Progenitor cell of endocrine pancreas (in vitro differentiated cells): ENCODE measurements around the gene FARS2. TPM values are rescaled to one million over a fixed set of nuclear protein-coding genes. Genes with fewer than 3 reads are reported as not detected.

Experiments used
- DNase-seq: peaks from one replicate; pipeline ENCODE4 v3.0.0; 2021; ENCODE audit warnings: low spot score; ENCODE audit not compliant: unreplicated experiment
- H3K27ac Mint-ChIP-seq: 2 replicates; pipeline ENCODE4 v1.8.0; 2021; ENCODE audit warnings: mild to moderate bottlenecking, moderate library complexity, mixed read lengths
- H3K27me3 Mint-ChIP-seq: 2 replicates; pipeline ENCODE4 v1.8.0; 2021; ENCODE audit warnings: mixed read lengths
- H3K36me3 Mint-ChIP-seq: 2 replicates; pipeline ENCODE4 v1.8.0; 2022; ENCODE audit warnings: mixed read lengths; ENCODE audit not compliant: insufficient read depth
- H3K4me1 Mint-ChIP-seq: 2 replicates; pipeline ENCODE4 v1.8.0; 2021; ENCODE audit warnings: low read depth, mixed read lengths
- H3K4me3 Mint-ChIP-seq: 2 replicates; pipeline ENCODE4 v1.8.0; 2021; ENCODE audit warnings: low read depth, mild to moderate bottlenecking, moderate library complexity, mixed read lengths
- H3K9me3 Mint-ChIP-seq: 2 replicates; pipeline ENCODE4 v1.8.0; 2021; ENCODE audit warnings: low read depth, mixed read lengths
- CTCF ChIP-seq: fragments of 200-600 bp; sonication (generic); IDR thresholded peaks from one replicate; pipeline ENCODE4 v1.5.0; 2021; ENCODE audit warnings: antibody characterized with exemption, mild to moderate bottlenecking; ENCODE audit not compliant: unreplicated experiment
- total RNA-seq: library from RNA; stranded (reverse); gene quantifications from 2 replicates; pipeline ENCODE4 v1.2.1, GENCODE V29; 2021

FARS2 gene
- total RNA-seq, 1 donor from 2014 or later, result 20.8 TPM

GRCh38 chr6:5515200-5515599 is 253.9 kb downstream of the FARS2 start:
- no peak for TF ChIP-seq CTCF
- no peaks in the 10 kb centered on the region for H3K9me3 Mint-ChIP-seq
- peaks cover 2% of the 10 kb centered on the region for H3K4me1 Mint-ChIP-seq
- no peaks in the 10 kb centered on the region for H3K36me3 Mint-ChIP-seq
- no peak for DNase-seq
- H3K27ac Mint-ChIP-seq, result no peak overlapping the region
- H3K4me3 Mint-ChIP-seq, result no peak overlapping the region
- no peaks in the 10 kb centered on the region for H3K27me3 Mint-ChIP-seq

GRCh38 chr6:5516036-5516435 is 254.7 kb downstream of the FARS2 start:
- no peak for DNase-seq
- no peak overlapping the region for H3K4me3 Mint-ChIP-seq
- no peak for TF ChIP-seq CTCF
- H3K9me3 Mint-ChIP-seq, result no peaks in the 10 kb centered on the region
- H3K27ac Mint-ChIP-seq, result no peak overlapping the region
- H3K27me3 Mint-ChIP-seq, result no peaks in the 10 kb centered on the region
- H3K36me3 Mint-ChIP-seq, result no peaks in the 10 kb centered on the region
- H3K4me1 Mint-ChIP-seq, result peaks cover 2% of the 10 kb centered on the region

GRCh38 chr6:5517796-5518195 is 256.5 kb downstream of the FARS2 start:
- Mint-ChIP-seq H3K4me3 (no peak overlapping the region), H3K27me3 (no peaks in the 10 kb centered on the region), H3K4me1 (peaks cover 1% of the 10 kb centered on the region), H3K36me3 (no peaks in the 10 kb centered on the region), H3K27ac (no peak overlapping the region), H3K9me3 (no peaks in the 10 kb centered on the region)
- no peak for DNase-seq
- no peak for TF ChIP-seq CTCF

- H3K27ac Mint-ChIP-seq, result no peak overlapping the region
- H3K4me1 Mint-ChIP-seq, result no peaks in the 10 kb centered on the region
- no peak for TF ChIP-seq CTCF
- no peaks in the 10 kb centered on the region for H3K27me3 Mint-ChIP-seq
- DNase-seq, result no peak
- no peaks in the 10 kb centered on the region for H3K9me3 Mint-ChIP-seq
- H3K36me3 Mint-ChIP-seq, result no peaks in the 10 kb centered on the region
- no peak overlapping the region for H3K4me3 Mint-ChIP-seq
These were observed 257.7 kb downstream of the FARS2 start for GRCh38 chr6:5518936-5519491.

- TF ChIP-seq CTCF, result no peak
- Mint-ChIP-seq H3K4me3 (no peak overlapping the region), H3K36me3 (no peaks in the 10 kb centered on the region), H3K9me3 (no peaks in the 10 kb centered on the region), H3K4me1 (no peaks in the 10 kb centered on the region), H3K27ac (no peak overlapping the region), H3K27me3 (no peaks in the 10 kb centered on the region)
- DNase-seq, result no peak
These were observed 259.5 kb downstream of the FARS2 start for GRCh38 chr6:5520796-5521195.
